ENCODE data around the gene TMEM91. TPM values are rescaled to one million over a fixed set of nuclear protein-coding genes. Genes with fewer than 3 reads are reported as not detected.

TMEM91 gene
- total RNA-seq, 2 experiments from 2014 or later: 10.7 to 12.7 TPM

GRCh38 chr19:41433171-41433570 is 56.8 kb downstream of the TMEM91 start:
- DNase-seq (ENCODE audit: low spot score): no peak
- POLR2A ChIA-PET: no interaction called here
- no peak overlapping the region for H3K27ac ChIP-seq (ENCODE audit: low read depth, low read length, poor library complexity, severe bottlenecking)
- no peak overlapping the region for H3K4me2 ChIP-seq (ENCODE audit: low read length)
- no TSS peak for BruUV-seq (replicated peaks)
- H3K4me3 ChIP-seq (ENCODE audit: low read depth, low read length, poor library complexity, severe bottlenecking): no peak overlapping the region
- CTCF ChIA-PET (ENCODE audit: unreplicated experiment): interaction anchor here (0.5 to 0.6 kb wide), 2 partner anchors 174 to 410 kb away, joined by 3 read pairs; no protein-coding TSS in a partner anchor
- H3K36me3 ChIP-seq (ENCODE audit: insufficient read depth, low read length): peaks cover 49% of the 10 kb centered on the region
- H3K9me3 ChIP-seq (ENCODE audit: low read length): no peaks in the 10 kb centered on the region
- TF ChIP-seq CTCF (conservative IDR thresholded peaks at IDR 0.05; ENCODE audit: low read length): no peak
- TF ChIP-seq EZH2phosphoT487 (IDR thresholded peaks at IDR 0.05; ENCODE audit: borderline replicate concordance, low read depth, low read length): no peak
- no peaks in the 10 kb centered on the region for H3K9me2 ChIP-seq (ENCODE audit: insufficient read depth, low read length)
- no peak overlapping the region for H2AFZ ChIP-seq (ENCODE audit: low read length)
- no peaks in the 10 kb centered on the region for H4K20me1 ChIP-seq (ENCODE audit: insufficient read depth, low read length)
- no peaks in the 10 kb centered on the region for H3K4me1 ChIP-seq (ENCODE audit: insufficient read depth, low read length, poor library complexity, severe bottlenecking)
- peaks cover 5% of the 10 kb centered on the region; the same call in 1 of the 2 replicates for H3K79me2 ChIP-seq (ENCODE audit: insufficient read depth, low read depth, low read length)
- intact Hi-C loops (cut with micrococcal nuclease; ENCODE audit: unreplicated experiment): no loop called here

Other genes with a start within 250 kb of the TMEM91 start
- not detected in 2 replicates for gene CYP2S1, start 183.3 kb upstream of the TMEM91 start, total RNA-seq (2014; rRNA removed; shearing (Covaris generic))
- gene CYP2S1, start 183.3 kb upstream of the TMEM91 start, total RNA-seq (2022): not detected in 2 replicates
- gene AXL, start 157.3 kb upstream of the TMEM91 start, total RNA-seq (2014; rRNA removed; shearing (Covaris generic)): not detected in 2 replicates
- not detected in 2 replicates for gene AXL, start 157.3 kb upstream of the TMEM91 start, total RNA-seq (2022)
- gene HNRNPUL1, start 112.2 kb upstream of the TMEM91 start, total RNA-seq (2014; rRNA removed; shearing (Covaris generic)): 194 and 200 TPM in 2 replicates
- 360 and 377 TPM in 2 replicates for gene HNRNPUL1, start 112.2 kb upstream of the TMEM91 start, total RNA-seq (2022)
- gene CCDC97, start 66.4 kb upstream of the TMEM91 start, total RNA-seq (2014; rRNA removed; shearing (Covaris generic)): 14.4 and 15.0 TPM in 2 replicates
- 35.0 and 36.6 TPM in 2 replicates for gene CCDC97, start 66.4 kb upstream of the TMEM91 start, total RNA-seq (2022)
- 10.9 and 15.5 TPM in 2 replicates for gene TGFB1, start 22.6 kb upstream of the TMEM91 start, total RNA-seq (2014; rRNA removed; shearing (Covaris generic))
- 69.9 and 88.8 TPM in 2 replicates for gene TGFB1, start 22.6 kb upstream of the TMEM91 start, total RNA-seq (2022)
- 1.7 and 3.9 TPM in 2 replicates for gene B9D2, start 12.4 kb upstream of the TMEM91 start, total RNA-seq (2014; rRNA removed; shearing (Covaris generic))
- gene B9D2, start 12.4 kb upstream of the TMEM91 start, total RNA-seq (2022): 3.4 and 5.2 TPM in 2 replicates
- gene EXOSC5, start 20.8 kb downstream of the TMEM91 start, total RNA-seq (2014; rRNA removed; shearing (Covaris generic)): 48.3 and 55.8 TPM in 2 replicates
- 36.0 and 40.0 TPM in 2 replicates for gene EXOSC5, start 20.8 kb downstream of the TMEM91 start, total RNA-seq (2022)
- gene BCKDHA, start 21.3 kb downstream of the TMEM91 start, total RNA-seq (2014; rRNA removed; shearing (Covaris generic)): 34.6 and 66.4 TPM in 2 replicates
- 16.8 and 17.8 TPM in 2 replicates for gene BCKDHA, start 21.3 kb downstream of the TMEM91 start, total RNA-seq (2022)
- 0.47 TPM in 1 of 2 replicates, not detected in the other for gene B3GNT8, start 50.8 kb downstream of the TMEM91 start, total RNA-seq (2014; rRNA removed; shearing (Covaris generic))
- gene B3GNT8, start 50.8 kb downstream of the TMEM91 start, total RNA-seq (2022): 0.40 TPM in 1 of 2 replicates, not detected in the other
- 22.4 and 30.6 TPM in 2 replicates for gene DMAC2, start 63.4 kb downstream of the TMEM91 start, total RNA-seq (2014; rRNA removed; shearing (Covaris generic))
- 40.6 and 41.6 TPM in 2 replicates for gene DMAC2, start 63.4 kb downstream of the TMEM91 start, total RNA-seq (2022)
- gene ERICH4, start 66.6 kb downstream of the TMEM91 start, total RNA-seq (2014; rRNA removed; shearing (Covaris generic)): not detected in 2 replicates
- gene ERICH4, start 66.6 kb downstream of the TMEM91 start, total RNA-seq (2022): not detected in 2 replicates
- gene CEACAM21, start 199.6 kb downstream of the TMEM91 start, total RNA-seq (2014; rRNA removed; shearing (Covaris generic)): 25.9 and 40.8 TPM in 2 replicates
- gene CEACAM21, start 199.6 kb downstream of the TMEM91 start, total RNA-seq (2022): 52.5 and 56.0 TPM in 2 replicates